Neural cell (in vitro differentiated cells): Measurements from ENCODE around the gene LPP.

ENCODE experiments used
- CTCF ChIP-seq: fragments of 450-650 bp; IDR thresholded peaks from 2 replicates; pipeline ENCODE4 v1.5.1; 2014; ENCODE audit warnings: antibody characterized with exemption, mild to moderate bottlenecking, moderate library complexity; ENCODE audit not compliant: poor library complexity, severe bottlenecking
- EP300 ChIP-seq: fragments of 450-650 bp; conservative IDR thresholded peaks from 2 replicates; pipeline ENCODE4 v1.6.1; 2014; ENCODE audit warnings: antibody characterized with exemption, mild to moderate bottlenecking, moderate library complexity; ENCODE audit not compliant: poor library complexity, severe bottlenecking
- EZH2 ChIP-seq: fragments of 200-600, 300-800 bp; shearing (Covaris generic), sonication (generic); IDR thresholded peaks from 2 replicates; pipeline ENCODE4 v1.6.1; 2014; ENCODE audit warnings: antibody characterized with exemption, low read length, borderline replicate concordance, mild to moderate bottlenecking; ENCODE audit not compliant: insufficient read depth, poor library complexity, severe bottlenecking
- MXI1 ChIP-seq: fragments of 450-650 bp; conservative IDR thresholded peaks from 2 replicates; pipeline ENCODE4 v1.6.1; 2014; ENCODE audit warnings: antibody characterized with exemption, mild to moderate bottlenecking; ENCODE audit not compliant: poor library complexity, severe bottlenecking
- POLR2AphosphoS5 ChIP-seq: IDR thresholded peaks from 2 replicates; pipeline ENCODE4 v1.6.1; 2012
- RAD21 ChIP-seq: fragments of 450-650 bp; conservative IDR thresholded peaks from 2 replicates; pipeline ENCODE4 v1.6.1; 2014; ENCODE audit warnings: antibody characterized with exemption, mild to moderate bottlenecking, moderate library complexity
- REST ChIP-seq: IDR thresholded peaks from 2 replicates; pipeline ENCODE4 v1.6.1; 2012; ENCODE audit warnings: borderline replicate concordance
- SMC3 ChIP-seq: fragments of 450-650 bp; conservative IDR thresholded peaks from 2 replicates; pipeline ENCODE4 v1.6.1; 2014; ENCODE audit warnings: antibody characterized with exemption, mild to moderate bottlenecking, moderate library complexity; ENCODE audit not compliant: poor library complexity
- TAF1 ChIP-seq: IDR thresholded peaks from 2 replicates; pipeline ENCODE4 v1.6.1; 2012; ENCODE audit warnings: low read depth

- no peak for TF ChIP-seq EZH2
- no peak for TF ChIP-seq SMC3
- no peak for TF ChIP-seq CTCF
- no peak for TF ChIP-seq TAF1
- TF ChIP-seq RAD21 = no peak
- TF ChIP-seq POLR2AphosphoS5 = no peak
- TF ChIP-seq EP300 = no peak
- TF ChIP-seq REST = no peak
- no peak for TF ChIP-seq MXI1
Measured at GRCh38 chr3:188404701-188405100, 250.7 kb downstream of the LPP start.
